WTC11 (cell line): ENCODE data around the gene TMED4. TPM values are rescaled to one million over a fixed set of nuclear protein-coding genes. Genes with fewer than 3 reads are reported as not detected.

Experiments
- ATAC-seq: fragments of 200-7000 bp; cut with Tn5 transposase; 2 replicates; pipeline ENCODE4 v1.10.0; 2021; ENCODE audit warnings: mild to moderate bottlenecking, moderate library complexity
- CTCF ChIA-PET: fragments of 300-600 bp; sonication (Branson Sonifier 250); formaldehyde crosslinking; loops from one replicate; lab custom pipeline; 2021; ENCODE audit warnings: antibody characterized with exemption; lab: Charles Lee
- POLR2A ChIA-PET: fragments of 350-600 bp; sonication (Branson Sonifier 250); formaldehyde crosslinking; loops from one replicate; lab custom pipeline; 2021; ENCODE audit warnings: antibody characterized with exemption; lab: Charles Lee
- DNase-seq: peaks from one replicate; pipeline ENCODE4 v3.0.0; 2021; ENCODE audit warnings: low spot score
- H3K27ac Mint-ChIP-seq: 2 replicates; pipeline ENCODE4 v1.8.0; 2021; ENCODE audit warnings: mixed read lengths
- H3K27me3 Mint-ChIP-seq: 2 replicates; pipeline ENCODE4 v1.8.0; 2021; ENCODE audit warnings: low read depth, mild to moderate bottlenecking, moderate library complexity, mixed read lengths
- H3K36me3 Mint-ChIP-seq: 2 replicates; pipeline ENCODE4 v1.8.0; 2021; ENCODE audit warnings: mixed read lengths
- H3K4me1 Mint-ChIP-seq: 2 replicates; pipeline ENCODE4 v1.8.0; 2022; ENCODE audit warnings: mixed read lengths
- H3K4me3 Mint-ChIP-seq: 2 replicates; pipeline ENCODE4 v1.8.0; 2021; ENCODE audit warnings: mild to moderate bottlenecking, moderate library complexity, mixed read lengths
- H3K9me3 Mint-ChIP-seq: 2 replicates; pipeline ENCODE4 v1.8.0; 2021; ENCODE audit warnings: mixed read lengths
- AFF4 ChIP-seq: sonication (generic); formaldehyde crosslinking; IDR thresholded peaks from 2 replicates; pipeline ENCODE4 v1.8.1; 2023; ENCODE audit warnings: mild to moderate bottlenecking, missing genetic modification reagents, borderline replicate concordance
- CBFB ChIP-seq: sonication (generic); formaldehyde crosslinking; IDR thresholded peaks from 2 replicates; pipeline ENCODE4 v1.8.1; 2022; ENCODE audit warnings: mild to moderate bottlenecking, low read depth, missing genetic modification reagents
- CTCF ChIP-seq: fragments of 200-600 bp; IDR thresholded peaks from 2 replicates; pipeline ENCODE4 v1.8.0; 2022; ENCODE audit warnings: antibody characterized with exemption
- ELF4 ChIP-seq: sonication (generic); formaldehyde crosslinking; IDR thresholded peaks from 2 replicates; pipeline ENCODE4 v1.8.1; 2022; ENCODE audit warnings: low read depth, mild to moderate bottlenecking, moderate library complexity, missing genetic modification reagents
- EMX1 ChIP-seq: fragments of 250-450 bp; sonication (Bioruptor Pico); IDR thresholded peaks from 2 replicates; pipeline ENCODE4 v1.8.0; 2021; ENCODE audit warnings: mild to moderate bottlenecking
- NFE2L1 ChIP-seq: sonication (generic); formaldehyde crosslinking; IDR thresholded peaks from 2 replicates; pipeline ENCODE4 v1.8.1; 2023; ENCODE audit warnings: missing genetic modification reagents
- OVOL2 ChIP-seq: fragments of 250-450 bp; sonication (Bioruptor Pico); IDR thresholded peaks from 2 replicates; pipeline ENCODE4 v1.9.0; 2021; ENCODE audit warnings: mild to moderate bottlenecking, borderline replicate concordance
- PRDM15 ChIP-seq: sonication (generic); formaldehyde crosslinking; IDR thresholded peaks from 2 replicates; pipeline ENCODE4 v1.8.0; 2022; ENCODE audit warnings: missing genetic modification reagents
- ZNF138 ChIP-seq: sonication (generic); formaldehyde crosslinking; conservative IDR thresholded peaks from 2 replicates; pipeline ENCODE4 v1.8.1; 2022; ENCODE audit warnings: mild to moderate bottlenecking, moderate library complexity, missing genetic modification reagents
- ZNF219 ChIP-seq: sonication (generic); formaldehyde crosslinking; IDR thresholded peaks from 2 replicates; pipeline ENCODE4 v1.8.0; 2023; ENCODE audit warnings: missing genetic modification reagents, mild to moderate bottlenecking, borderline replicate concordance
- ZNF317 ChIP-seq: sonication (generic); formaldehyde crosslinking; IDR thresholded peaks from 2 replicates; pipeline ENCODE4 v1.8.1; 2023; ENCODE audit warnings: low read depth, mild to moderate bottlenecking, moderate library complexity, missing genetic modification reagents, borderline replicate concordance
- ZNF425 ChIP-seq: fragments of 250-450 bp; sonication (Bioruptor Pico); conservative IDR thresholded peaks from 2 replicates; pipeline ENCODE4 v1.9.0; 2021; ENCODE audit warnings: mild to moderate bottlenecking
- total RNA-seq: library from RNA; stranded (reverse); gene quantifications from 3 replicates; pipeline ENCODE4 v1.2.3, GENCODE V29; 2021

The TMED4 gene
- total RNA-seq, 1 experiment from 2014 or later: 58.6 TPM

- Mint-ChIP-seq H3K9me3 (no peaks in the 10 kb centered on the region), H3K27me3 (no peaks in the 10 kb centered on the region), H3K27ac (peak overlapping the region; percentile 82), H3K4me3 (peak overlapping the region; percentile 37), H3K36me3 (no peaks in the 10 kb centered on the region), H3K4me1 (peaks cover 15% of the 10 kb centered on the region)
- ATAC-seq (no peak), DNase-seq (no peak)
- POLR2A ChIA-PET: no interaction called here
- TF ChIP-seq CTCF (no peak), OVOL2 (no peak), AFF4 (CRISPR knock-in tag) (no peak), NFE2L1 (CRISPR knock-in tag) (no peak), EMX1 (CRISPR knock-in tag) (no peak), ZNF138 (no peak), PRDM15 (CRISPR knock-in tag) (no peak), ZNF425 (no peak), ZNF219 (CRISPR knock-in tag) (no peak), CBFB (no peak), ELF4 (CRISPR knock-in tag) (no peak), ZNF317 (CRISPR knock-in tag) (no peak)
- CTCF ChIA-PET: no interaction called here
These were observed 27.1 kb upstream of the TMED4 start for GRCh38 chr7:44608916-44609648.
